HG02870 (cell line): ENCODE measurements around the gene ST6GALNAC2.
"Not testable (repeated sequence)": the region's sequence is repeated elsewhere in the genome, so short reads cannot be mapped to it uniquely, and the experiment has no call there.

ENCODE experiments used
- ATAC-seq: cut with Tn5 transposase; IDR thresholded peaks from one replicate; pipeline ENCODE4 v1.9.1; 2021; ENCODE audit warnings: mild to moderate bottlenecking, moderate library complexity; ENCODE audit not compliant: unreplicated experiment

Gene ST6GALNAC2

DNA sequence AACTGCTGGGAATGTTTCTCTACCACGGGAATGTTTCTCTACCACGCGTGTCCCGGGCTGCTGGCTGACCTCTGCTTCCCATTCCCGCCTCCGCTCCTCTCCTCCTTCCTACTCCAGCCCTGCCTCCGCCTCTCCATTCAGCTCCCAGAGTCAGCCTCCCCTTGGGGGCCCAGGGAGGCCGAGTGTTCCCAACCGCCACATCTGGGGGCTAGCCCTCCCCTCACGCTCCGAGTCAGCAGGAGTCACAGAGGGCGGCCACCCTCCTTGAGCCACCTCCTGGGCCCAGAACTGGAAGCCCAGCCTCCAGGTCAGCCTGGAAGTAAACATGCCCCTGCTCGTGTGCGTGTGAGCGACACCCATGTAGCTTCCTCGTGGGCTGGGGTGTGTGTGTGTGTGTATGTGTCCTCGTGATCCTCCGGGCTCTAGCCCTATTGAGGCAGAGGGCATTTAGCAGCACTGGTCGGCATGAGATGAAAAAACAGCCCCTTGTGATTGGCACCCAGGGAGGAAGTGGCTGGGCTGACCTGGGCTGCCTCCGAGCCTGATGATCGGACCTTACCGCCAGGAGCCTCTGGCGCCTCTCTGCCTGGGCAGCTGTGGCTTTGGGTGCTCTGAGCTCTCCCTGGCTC, 55.5 kb downstream of the ST6GALNAC2 start:
- no peak for ATAC-seq

DNA sequence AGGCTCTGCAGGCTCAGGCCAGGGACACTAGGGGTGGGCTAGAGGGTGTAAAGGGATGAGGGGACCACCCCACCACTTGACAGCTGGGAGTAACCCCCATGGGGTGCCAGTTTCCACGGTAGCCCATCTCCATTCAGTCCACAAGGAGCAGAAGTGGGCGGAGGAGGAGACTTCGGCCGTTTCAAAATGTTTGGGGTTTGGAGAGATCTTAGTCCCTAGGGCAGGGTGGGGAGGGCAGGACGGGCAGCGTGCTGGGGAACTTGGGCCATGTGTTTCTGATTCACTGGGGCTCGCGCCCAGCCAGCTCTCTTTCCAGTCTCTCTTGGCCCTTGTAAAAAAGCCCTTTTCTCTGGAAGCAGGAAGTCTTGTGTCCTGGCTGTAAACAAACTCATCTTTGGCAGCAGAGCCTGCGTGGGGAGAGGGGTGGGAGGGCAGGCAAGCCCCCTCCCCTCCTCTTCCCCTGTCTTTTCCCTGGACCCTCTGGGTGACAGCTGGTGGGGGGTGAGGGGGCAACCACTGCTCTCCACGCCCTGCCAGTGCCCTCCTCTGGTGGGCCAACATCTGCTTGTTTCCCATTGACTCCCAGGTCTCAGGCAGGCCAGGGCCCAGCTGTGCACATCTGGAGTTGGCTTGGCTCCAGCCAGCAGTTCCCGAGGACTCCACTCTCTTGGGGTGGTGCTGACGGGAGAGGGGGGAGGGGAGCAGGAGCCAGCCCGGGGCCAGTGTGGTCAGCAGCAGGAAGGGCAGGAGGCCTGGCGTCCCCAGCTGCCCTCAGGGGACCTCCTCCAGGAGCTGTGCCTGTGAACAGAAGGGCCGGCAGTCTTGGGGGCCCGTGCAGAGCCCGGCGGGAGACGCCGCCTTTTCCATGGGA, 56.2 kb downstream of the ST6GALNAC2 start:
- no peak for ATAC-seq

DNA sequence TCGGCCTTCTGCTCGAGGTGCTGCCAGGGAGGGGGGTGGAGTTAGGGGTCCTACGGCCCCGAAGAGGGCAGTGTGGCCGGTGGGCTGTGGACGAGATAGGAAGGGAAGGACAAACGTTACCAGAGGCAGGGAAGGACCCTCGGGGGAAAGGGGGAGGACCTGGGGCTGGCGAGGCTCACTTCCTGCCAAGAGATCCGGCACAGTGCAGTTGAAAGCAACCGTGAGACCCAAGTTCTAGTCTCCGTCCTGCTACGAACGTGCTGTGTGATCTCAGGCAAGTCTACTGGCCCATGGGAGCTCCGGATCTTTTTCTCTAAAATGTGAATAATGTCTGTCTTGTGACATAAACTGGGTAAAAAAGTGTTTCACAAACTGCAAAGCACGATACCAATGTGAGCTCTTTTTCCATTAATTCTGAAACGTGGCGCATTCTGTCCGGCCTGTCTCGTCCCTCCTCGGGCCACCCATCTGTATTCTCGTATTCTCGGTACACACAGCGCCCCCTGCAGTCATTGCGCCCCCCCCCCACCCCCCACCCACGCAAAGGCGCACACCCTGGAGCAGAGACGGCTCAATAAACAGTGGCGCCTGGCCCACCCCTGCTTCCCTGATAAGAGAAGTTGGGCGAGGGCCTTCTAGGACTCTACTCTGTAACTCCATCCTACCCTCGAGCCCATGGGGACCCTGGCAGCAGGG, 57.0 kb downstream of the ST6GALNAC2 start:
- ATAC-seq, result no peak

DNA sequence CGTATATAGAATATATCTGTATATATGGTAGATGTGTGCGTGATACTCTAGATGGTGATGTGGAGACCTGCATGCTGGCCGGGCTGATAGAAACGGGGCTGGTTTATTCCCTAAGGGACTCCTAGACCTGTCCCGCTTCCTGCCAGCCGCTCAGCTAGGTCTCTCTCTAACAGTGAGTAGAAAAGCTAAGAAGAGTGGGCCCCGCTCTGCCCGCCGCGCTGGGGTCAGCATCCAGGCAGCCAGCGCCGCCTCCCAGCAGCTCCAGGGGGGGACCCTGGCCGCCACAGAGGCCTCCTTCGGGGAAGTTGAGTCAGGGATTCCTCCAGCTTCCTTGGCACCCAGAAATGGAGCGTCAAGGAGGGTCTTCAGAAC, 57.5 kb downstream of the ST6GALNAC2 start:
- no peak for ATAC-seq

DNA sequence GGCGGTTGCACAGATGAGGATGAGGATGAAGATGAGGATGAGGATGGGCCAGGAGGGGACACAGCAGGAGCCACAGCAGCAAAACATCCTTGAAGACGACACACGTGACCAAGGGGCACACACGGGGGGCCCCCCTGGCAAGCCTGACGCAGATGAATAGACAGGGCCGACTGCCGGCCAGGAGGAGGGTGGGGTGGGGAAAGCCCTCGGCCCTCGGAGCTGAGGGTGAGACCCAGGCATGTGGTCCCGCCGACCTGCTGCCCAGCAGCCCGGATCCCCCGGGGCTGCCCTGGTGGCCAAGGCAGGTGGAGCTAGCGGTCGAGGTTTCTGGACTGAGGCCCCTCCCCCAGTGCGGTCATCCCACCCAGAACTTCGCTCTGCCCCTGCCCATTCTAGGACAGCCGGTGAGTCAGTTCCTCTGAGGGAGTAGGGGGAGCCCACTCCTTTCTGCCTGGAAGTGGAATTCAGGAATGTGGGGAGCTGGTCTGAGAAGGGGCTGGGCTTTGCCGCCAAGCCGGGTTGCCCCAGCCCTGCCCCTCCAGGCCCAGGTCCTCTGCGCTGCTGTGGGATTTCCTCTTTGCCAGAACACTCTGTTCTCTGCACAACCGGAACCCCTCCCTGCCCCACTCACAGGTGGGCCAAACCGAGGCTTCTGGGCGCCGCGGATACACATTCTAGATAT, 58.1 kb downstream of the ST6GALNAC2 start:
- no peak for ATAC-seq

DNA sequence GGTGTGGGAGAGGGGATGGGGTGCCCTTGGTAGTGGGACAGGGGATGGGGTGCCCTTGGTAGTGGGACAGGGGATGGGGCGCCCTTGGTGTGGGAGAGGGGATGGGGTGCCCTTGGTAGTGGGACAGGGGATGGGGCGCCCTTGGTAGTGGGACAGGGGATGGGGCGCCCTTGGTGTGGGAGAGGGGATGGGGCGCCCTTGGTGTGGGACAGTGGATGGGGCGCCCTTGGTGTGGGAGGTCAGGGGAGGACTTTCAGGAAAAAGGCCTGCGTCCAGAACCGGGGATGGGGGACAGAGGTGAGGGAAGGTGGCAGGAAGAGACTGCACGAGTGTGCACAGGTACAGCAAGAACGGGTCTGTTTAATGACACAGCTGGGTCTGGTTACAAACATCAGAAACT, 58.6 kb downstream of the ST6GALNAC2 start:
- not testable (repeated sequence) for ATAC-seq

DNA sequence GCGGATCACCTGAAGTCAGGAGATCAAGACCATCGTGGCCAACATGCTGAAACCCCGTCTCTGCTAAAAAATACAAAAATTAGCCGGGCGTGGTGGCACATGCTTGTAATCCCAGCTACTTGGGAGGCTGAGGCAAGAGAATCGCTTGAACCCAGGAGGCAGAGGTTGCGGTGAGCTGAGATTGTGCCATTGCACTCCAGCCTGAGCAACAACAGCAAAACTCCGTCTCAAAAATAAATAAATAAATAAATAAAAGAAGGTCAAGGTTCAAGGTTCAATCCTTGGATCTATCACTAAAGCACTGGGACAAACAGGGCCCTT, 60.2 kb downstream of the ST6GALNAC2 start:
- not testable (repeated sequence) for ATAC-seq

DNA sequence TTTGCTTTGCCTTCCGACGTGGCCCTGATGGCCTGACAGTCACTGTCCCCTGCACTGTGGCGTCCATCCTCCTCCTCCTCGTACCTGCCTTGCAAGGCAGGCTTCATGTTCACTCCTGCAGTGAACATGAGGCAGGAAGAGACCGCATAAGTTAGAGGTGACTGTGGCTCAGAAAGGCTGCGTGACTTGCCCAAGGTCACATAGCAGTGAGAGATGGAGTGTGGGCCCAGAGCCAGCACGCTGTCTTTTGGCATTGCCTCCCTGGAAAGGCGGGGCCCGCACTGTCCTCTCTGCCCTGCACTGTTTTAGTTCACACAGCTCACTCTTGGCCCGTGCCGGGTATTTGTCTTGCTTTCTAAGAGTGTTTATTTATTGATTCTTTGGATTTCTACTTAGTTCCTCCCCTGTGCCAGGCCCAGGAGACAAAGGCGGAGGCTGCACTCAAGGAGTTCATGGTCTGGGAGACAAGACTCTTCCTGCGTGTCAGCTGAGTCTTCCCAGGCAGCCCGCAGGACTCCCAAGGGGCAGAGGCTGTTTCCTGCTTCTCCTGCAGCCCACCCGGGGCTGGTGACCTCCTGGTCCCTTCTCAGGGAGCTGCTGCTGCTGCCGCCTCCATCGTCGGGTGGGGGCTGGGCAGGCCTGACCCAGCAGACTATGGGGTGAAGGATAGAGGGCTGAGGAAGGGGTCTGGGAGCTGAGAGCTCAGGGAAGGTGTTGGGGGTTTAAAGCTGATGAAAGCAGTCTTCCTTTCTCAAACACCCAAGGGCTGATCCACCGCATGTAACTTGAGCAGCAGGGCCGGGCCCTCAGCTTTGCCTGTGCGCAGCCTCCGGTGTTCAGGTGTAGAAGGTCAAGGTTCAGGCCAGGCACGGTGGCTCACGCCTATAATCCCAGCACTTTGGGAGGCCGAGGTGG, 60.8 kb downstream of the ST6GALNAC2 start:
- no peak for ATAC-seq

DNA sequence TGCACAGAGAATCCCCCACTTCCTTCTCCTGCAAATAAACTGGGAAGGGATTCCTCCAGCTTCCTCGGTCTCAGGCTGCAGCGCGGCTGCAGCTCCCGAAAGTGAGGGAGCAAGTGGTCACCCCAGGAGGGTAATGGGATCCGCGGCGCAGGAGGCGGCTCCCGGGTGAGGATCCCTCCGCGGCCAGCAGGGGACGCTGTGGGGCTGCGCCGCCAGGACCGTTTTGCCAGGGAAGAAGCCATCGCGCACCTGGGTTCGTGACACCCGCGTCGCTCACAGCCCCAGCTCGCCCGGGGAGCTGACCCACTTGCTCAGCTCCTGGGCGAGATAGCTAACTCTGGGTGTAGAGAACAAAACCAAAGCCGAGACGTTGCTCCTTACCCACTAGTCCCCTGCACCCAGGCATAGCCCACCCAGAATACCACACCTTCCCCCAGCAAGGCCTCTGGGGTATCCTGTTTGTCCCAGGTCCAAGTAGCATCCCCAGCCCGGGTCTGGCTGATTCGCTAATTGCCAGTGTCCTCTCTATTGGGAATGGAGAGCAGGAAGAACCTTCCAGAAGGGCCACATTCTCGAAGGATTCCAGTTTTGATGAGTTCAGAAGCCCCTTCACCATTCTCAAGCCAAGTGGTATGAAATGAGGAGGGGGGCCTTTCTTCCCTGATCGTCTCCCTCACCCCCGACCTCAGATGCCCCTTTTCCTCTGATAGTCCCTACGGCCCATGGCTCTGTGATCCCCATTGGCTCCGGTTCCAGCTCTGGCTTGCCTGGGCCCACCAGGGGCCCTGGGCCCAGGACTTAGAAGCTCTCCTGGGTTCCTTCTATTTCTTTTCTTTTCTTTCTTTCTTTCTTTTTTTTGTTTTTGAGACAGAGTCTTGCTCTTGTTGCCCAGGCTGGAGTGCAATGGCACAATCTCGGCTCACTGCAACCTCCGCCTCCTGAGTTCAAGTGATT, 62.3 kb downstream of the ST6GALNAC2 start:
- ATAC-seq, result no peak

DNA sequence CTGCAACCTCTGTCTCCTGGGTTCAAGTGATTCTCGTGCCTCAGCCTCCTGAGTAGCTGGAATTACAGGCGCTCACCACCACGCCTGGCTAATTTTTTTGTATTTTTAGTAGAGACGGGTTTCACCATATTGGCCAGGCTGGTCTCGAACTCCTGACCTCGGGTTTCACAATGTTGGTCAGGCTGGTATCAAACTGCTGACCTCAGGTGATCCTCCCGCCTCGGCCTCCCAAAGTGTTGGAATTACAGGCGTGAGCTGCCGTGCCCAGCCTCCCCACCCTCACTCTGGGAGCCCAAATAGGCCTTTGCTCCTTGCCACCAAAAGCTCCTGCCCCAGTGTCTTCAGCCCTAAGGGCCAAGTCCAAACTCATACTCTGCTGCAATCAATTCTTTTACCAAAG, 64.0 kb downstream of the ST6GALNAC2 start:
- ATAC-seq, result not testable (repeated sequence)

DNA sequence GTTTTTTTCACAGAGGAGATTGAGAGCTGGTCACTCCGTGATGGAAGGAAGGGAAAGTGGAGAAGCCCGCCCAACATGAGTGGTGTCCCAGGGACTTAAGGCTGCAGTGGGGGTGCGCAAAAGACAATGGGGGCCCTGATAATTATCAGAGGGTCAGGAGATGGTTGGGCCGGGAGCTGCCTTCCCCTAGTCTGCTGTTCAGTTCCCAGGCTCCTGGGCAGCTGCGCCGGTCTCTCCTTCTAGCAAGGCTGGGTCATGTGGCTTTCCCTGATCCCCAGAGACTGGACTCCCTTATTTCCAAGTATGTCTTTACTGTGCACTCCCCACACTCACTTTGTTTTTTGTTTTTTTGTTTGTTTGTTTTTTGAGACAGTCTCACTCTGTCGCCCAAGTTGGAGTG, 64.4 kb downstream of the ST6GALNAC2 start:
- no peak for ATAC-seq

DNA sequence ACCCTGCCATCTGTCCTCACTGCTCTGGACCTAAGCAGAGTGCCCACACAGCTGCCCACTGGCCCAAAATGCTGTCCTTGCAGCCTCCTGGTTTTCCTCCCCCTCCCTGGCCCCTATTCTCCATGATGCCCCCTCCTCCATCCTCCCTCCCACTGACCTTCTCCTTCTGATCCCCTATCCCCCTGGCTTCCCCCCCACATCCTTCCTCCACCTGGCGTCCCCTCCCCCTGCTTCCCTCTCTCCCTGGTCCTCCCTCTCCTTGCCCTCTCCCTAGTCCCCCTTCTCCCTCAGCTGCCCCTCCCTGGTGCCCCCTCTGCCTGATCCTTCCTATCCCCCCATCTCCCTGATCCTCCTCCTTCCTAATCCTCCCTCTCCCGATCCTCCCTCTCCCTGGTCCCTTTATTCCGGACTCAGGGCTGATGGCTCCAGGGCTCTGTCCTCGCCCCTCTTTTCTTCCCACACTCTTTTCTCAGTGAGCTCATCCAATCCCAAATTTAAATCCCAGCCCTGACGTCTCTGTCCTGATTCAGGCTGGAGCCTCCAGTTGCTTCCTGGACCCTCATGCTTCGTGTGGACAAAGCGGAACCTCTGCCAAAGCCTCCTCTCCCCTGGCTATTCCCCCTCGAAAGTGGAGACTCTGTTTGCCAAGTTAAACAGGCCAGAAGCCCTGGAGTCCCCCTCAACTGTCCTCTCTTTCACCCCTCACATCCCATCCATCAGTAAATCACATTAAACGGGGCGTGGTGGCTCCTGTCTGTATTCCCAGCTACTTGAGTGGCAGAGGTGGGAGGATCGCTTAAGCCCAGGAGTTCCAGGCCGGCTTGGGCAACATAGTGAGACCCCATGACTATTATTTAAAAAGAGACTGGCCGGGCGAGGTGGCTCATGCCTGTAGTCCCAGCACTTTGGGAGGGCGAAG, 66.4 kb downstream of the ST6GALNAC2 start:
- no peak for ATAC-seq

DNA sequence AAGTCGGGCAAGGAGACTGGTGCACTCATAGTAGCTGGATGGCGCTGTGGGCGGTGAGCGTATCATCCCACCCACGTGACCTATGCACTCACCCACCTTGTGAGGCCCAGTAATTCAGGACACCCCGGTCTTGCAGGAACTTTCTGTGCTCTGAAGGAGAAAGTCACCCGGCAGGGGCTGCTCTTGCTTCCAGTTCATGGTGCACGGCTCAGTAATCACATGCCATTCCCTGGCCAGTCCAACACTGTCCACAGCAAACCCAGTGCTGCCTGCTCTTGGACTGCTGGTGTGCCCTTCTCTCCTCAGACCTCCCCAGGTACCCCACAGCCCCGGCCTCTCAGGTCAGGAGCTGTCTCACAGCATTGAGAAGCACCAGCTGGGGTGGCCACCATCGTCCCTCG, 68.0 kb downstream of the ST6GALNAC2 start:
- ATAC-seq, result no peak
